Liver (tissue), 9 donors: ENCODE results near the gene EBP. TPM values are rescaled to one million over a fixed set of nuclear protein-coding genes. Genes with fewer than 3 reads are reported as not detected.

Experiments used
- DNase-seq: peaks from one replicate; pipeline ENCODE4 v3.0.0-alpha.2; 2017; ENCODE audit warnings: low spot score
- H3K27ac ChIP-seq, 2 donors: one replicate each; pipeline ENCODE4 v1.7.0; 2013; ENCODE audit warnings: inconsistent platforms in 2 of 2, low read length in 2 of 2, control low read depth in 1 of 2, low read depth in 1 of 2, mild to moderate bottlenecking in 1 of 2
- H3K27me3 ChIP-seq, 4 donors: one replicate each; pipeline versions ENCODE4 v1.6.1 to v1.7.0; 2013; ENCODE audit warnings: low read length in 3 of 4, inconsistent platforms in 1 of 4, mild to moderate bottlenecking in 1 of 4, moderate library complexity in 1 of 4; ENCODE audit not compliant: control insufficient read depth in 4 of 4, insufficient read depth in 4 of 4
- H3K36me3 ChIP-seq, 4 donors: one replicate each; pipeline versions ENCODE4 v1.6.1 to v1.7.0; 2013; ENCODE audit warnings: low read length in 3 of 4, mild to moderate bottlenecking in 3 of 4, low read depth in 1 of 4, moderate library complexity in 1 of 4; ENCODE audit not compliant: control insufficient read depth in 4 of 4, insufficient read depth in 3 of 4
- H3K4me1 ChIP-seq, 4 donors: one replicate each; pipeline versions ENCODE4 v1.6.1 to v1.7.0; 2013; ENCODE audit warnings: low read length in 3 of 4, mild to moderate bottlenecking in 3 of 4, moderate library complexity in 1 of 4; ENCODE audit not compliant: control insufficient read depth in 4 of 4, insufficient read depth in 4 of 4
- H3K4me3 ChIP-seq, 3 donors: one replicate each; pipeline versions ENCODE4 v1.6.1 to v1.7.0; 2013; ENCODE audit warnings: low read length in 3 of 3, control low read depth in 1 of 3, low read depth in 1 of 3, mild to moderate bottlenecking in 1 of 3
- H3K9ac ChIP-seq, 2 donors: one replicate each; pipeline ENCODE4 v1.7.0; 2013; ENCODE audit warnings: low read length in 2 of 2, mild to moderate bottlenecking in 2 of 2, moderate library complexity in 2 of 2, control low read depth in 1 of 2, low read depth in 1 of 2
- H3K9me3 ChIP-seq, 4 donors: one replicate each; pipeline versions ENCODE4 v1.6.1 to v1.7.0; 2013; ENCODE audit warnings: low read length in 3 of 4; ENCODE audit not compliant: control insufficient read depth in 4 of 4
- ATF3 ChIP-seq: IDR thresholded peaks from 2 replicates; pipeline ENCODE4 v1.6.1; 2016; ENCODE audit warnings: antibody characterized with exemption
- CTCF ChIP-seq: fragments of 150-350 bp; IDR thresholded peaks from 2 replicates; pipeline ENCODE4 v1.5.1; 2017; ENCODE audit warnings: improper control_type of control experiment, low read depth, low read length; ENCODE audit not compliant: missing input control
- EGR1 ChIP-seq, 2 donors: IDR thresholded peaks; 2 replicates each; pipeline ENCODE4 v1.6.1; 2016 to 2018; ENCODE audit warnings: antibody characterized with exemption in 2 of 2, low read depth in 2 of 2
- FOXA1 ChIP-seq: IDR thresholded peaks from 2 replicates; pipeline ENCODE4 v1.6.1; 2016; ENCODE audit warnings: antibody characterized with exemption
- FOXA2 ChIP-seq: IDR thresholded peaks from 2 replicates; pipeline ENCODE4 v1.6.1; 2016; ENCODE audit warnings: antibody characterized with exemption
- HNF4A ChIP-seq, 2 donors: conservative IDR thresholded peaks; 2 replicates each; pipeline ENCODE4 v1.6.1; 2016; ENCODE audit warnings: antibody characterized with exemption in 2 of 2, mild to moderate bottlenecking in 2 of 2
- HNF4G ChIP-seq: IDR thresholded peaks from 2 replicates; pipeline ENCODE4 v1.6.1; 2016; ENCODE audit warnings: antibody characterized with exemption
- JUND ChIP-seq, 2 donors: IDR thresholded peaks; 2 replicates each; pipeline ENCODE4 v1.6.1; 2016; ENCODE audit warnings: antibody characterized with exemption in 2 of 2
- MAX ChIP-seq: IDR thresholded peaks from 2 replicates; pipeline ENCODE4 v1.6.1; 2016; ENCODE audit warnings: antibody characterized with exemption
- RAD21 ChIP-seq, 2 donors: IDR thresholded peaks; 2 replicates each; pipeline ENCODE4 v1.6.1; 2016; ENCODE audit warnings: antibody characterized with exemption in 2 of 2, mild to moderate bottlenecking in 2 of 2
- RXRA ChIP-seq, 2 donors: IDR thresholded peaks; 2 replicates each; pipeline ENCODE4 v1.6.1; 2017 to 2018; ENCODE audit warnings: antibody characterized with exemption in 2 of 2, mild to moderate bottlenecking in 1 of 2
- SP1 ChIP-seq: IDR thresholded peaks from 2 replicates; pipeline ENCODE4 v1.6.1; 2018; ENCODE audit warnings: antibody characterized with exemption, mild to moderate bottlenecking
- TAF1 ChIP-seq: conservative IDR thresholded peaks from 2 replicates; pipeline ENCODE4 v1.6.1; 2016; ENCODE audit warnings: antibody characterized with exemption, mild to moderate bottlenecking
- YY1 ChIP-seq: IDR thresholded peaks from 2 replicates; pipeline ENCODE4 v1.6.1; 2016; ENCODE audit warnings: antibody characterized with exemption, mild to moderate bottlenecking
- ZBTB33 ChIP-seq: IDR thresholded peaks from 2 replicates; pipeline ENCODE4 v1.6.1; 2016; ENCODE audit warnings: antibody characterized with exemption
- WGBS: extraction: QIAGEN DNeasy Blood & Tissue Kit; methylation state at CpG from one replicate; pipeline ENCODE4 v1.1.7; 2013; 5-methylcytosine and 5-hydroxymethylcytosine counted together
- polyA plus RNA-seq, 2 donors: library from polyadenylated mRNA; stranded (reverse) in 1 of 2; unstranded in 1 of 2; fragments of 200-250 nt in 1 of 2; fragments of >200 nt in 1 of 2; fragmentation: Nextera tagmentation in 1 of 2; extraction: Ambion mirVana in 1 of 2; gene quantifications; one replicate each; pipeline versions ENCODE4 v1.2.1 to v1.2.3, GENCODE V29; 2013 to 2015
- total RNA-seq, 2 donors: library from RNA; depleted of rRNA; stranded (reverse); fragments of >200 nt; gene quantifications; one replicate each; pipeline ENCODE4 v1.2.3, GENCODE V29; 2014
- donor health status: healthy.
- donor health status: healthy.
- donor health status: healthy.
- donor health status: healthy.
- donor health status: healthy.

The EBP gene
- total and polyA plus RNA-seq, 4 donors: 304 to 474 (median 369) TPM

- Histone ChIP-seq H3K27ac (no peak overlapping the region), H3K27me3 (no peaks in the 10 kb centered on the region), H3K4me1 (peaks cover 0 to 6% (median under 1%) of the 10 kb centered on the region in 4 donors), H3K9ac (no peak overlapping the region), H3K9me3 (no peaks in the 10 kb centered on the region), H3K36me3 (peaks cover 0 to 2% (median 0%) of the 10 kb centered on the region in 4 donors), H3K4me3 (no peak overlapping the region)
- no peak for TF ChIP-seq RAD21 (IDR thresholded peaks at IDR 0.05)
- no peak for TF ChIP-seq MAX
- no peak for TF ChIP-seq SP1
- TF ChIP-seq ATF3: no peak
- TF ChIP-seq YY1: no peak
- TF ChIP-seq FOXA1: no peak
- TF ChIP-seq TAF1: no peak
- no peak for TF ChIP-seq FOXA2
- WGBS: 94% methylated on average over 4 of the region's 4 CpGs
- DNase-seq: no peak
Observed at GRCh38 chrX:48513670-48514069, 7.9 kb upstream of the EBP start.

GRCh38 chrX:48514126-48514806 is 7.3 kb upstream of the EBP start:
- Histone ChIP-seq H3K36me3 (peaks cover 0 to 2% (median 0%) of the 10 kb centered on the region in 4 donors), H3K9ac (no peak overlapping the region), H3K27me3 (no peaks in the 10 kb centered on the region), H3K4me3 (no peak overlapping the region), H3K9me3 (no peaks in the 10 kb centered on the region), H3K27ac (no peak overlapping the region), H3K4me1 (peaks cover 0 to 2% (median under 1%) of the 10 kb centered on the region in 4 donors)
- DNase-seq: no peak
- TF ChIP-seq CTCF: no peak
- no peak for TF ChIP-seq EGR1 (IDR thresholded peaks at IDR 0.05; ENCODE audit: low read depth in 2 of 2)
- TF ChIP-seq FOXA2: no peak
- no peak for TF ChIP-seq RXRA (IDR thresholded peaks at IDR 0.05)
- no peak for TF ChIP-seq ZBTB33
- TF ChIP-seq SP1: no peak
- TF ChIP-seq ATF3: no peak
- no peak for TF ChIP-seq HNF4A (conservative IDR thresholded peaks at IDR 0.05)
- no peak for TF ChIP-seq JUND (IDR thresholded peaks at IDR 0.05)
- no peak for TF ChIP-seq HNF4G
- 94% methylated on average over 16 of the region's 16 CpGs for WGBS
